SK-N-SH (cell line): Measurements from ENCODE around the gene BLOC1S1. TPM values are rescaled to one million over a fixed set of nuclear protein-coding genes. Genes with fewer than 3 reads are reported as not detected.

ENCODE experiments used
- CTCF ChIA-PET: fragments of 300-600, 350-600 bp; formaldehyde crosslinking; extraction: SDS; loops from one replicate; lab custom pipeline; 2021; lab: Yijun Ruan, JAX
- POLR2A ChIA-PET: fragments of 350-600 bp; sonication (Branson Sonifier 250); formaldehyde crosslinking; extraction: SDS; loops from one replicate; lab custom pipeline; 2020; ENCODE audit warnings: antibody characterized with exemption, inconsistent platforms; lab: Yijun Ruan, JAX
- DNase-seq: peaks from one replicate; pipeline ENCODE4 v3.0.0; 2012
- H2AFZ ChIP-seq: fragments of 200-600 bp; sonication (generic); 2 replicates; pipeline ENCODE4 v1.8.1; 2016; ENCODE audit warnings: antibody characterized with exemption, mild to moderate bottlenecking, low read depth
- H3F3A ChIP-seq: fragments of 200-600 bp; sonication (generic); replicated peaks from 2 replicates; pipeline ENCODE3; 2016; ENCODE audit warnings: antibody characterized with exemption, mild to moderate bottlenecking; ENCODE audit not compliant: insufficient read depth
- H3K27ac ChIP-seq, 2 experiments: fragments of 200-500 bp in 1 of 2; fragments of 200-600 bp in 1 of 2; sonication (Bioruptor generic) in 1 of 2; sonication (generic), shearing (Covaris generic) in 1 of 2; 2 replicates each; pipeline versions ENCODE4 v1.5.1 to v1.6.1; 2014 to 2016; ENCODE audit warnings: low read depth in 2 of 2, inconsistent platforms in 1 of 2, low read length in 1 of 2, mild to moderate bottlenecking in 1 of 2, mixed read lengths in 1 of 2
- H3K27me3 ChIP-seq: fragments of 200-600 bp; sonication (generic), shearing (Covaris generic); 2 replicates; pipeline ENCODE4 v1.6.1; 2016; ENCODE audit warnings: mixed run types; ENCODE audit not compliant: insufficient read depth
- H3K36me3 ChIP-seq, 2 experiments: fragments of 200-500 bp in 1 of 2; fragments of 200-600 bp in 1 of 2; sonication (Bioruptor generic) in 1 of 2; sonication (generic) in 1 of 2; replicated peaks in 1 of 2; 2 replicates each; pipeline versions ENCODE3 to v1.5.1; 2014 to 2016; ENCODE audit warnings: low read length in 1 of 2, mild to moderate bottlenecking in 1 of 2; ENCODE audit not compliant: insufficient read depth in 2 of 2, control insufficient read depth in 1 of 2
- H3K4me1 ChIP-seq, 2 experiments: fragments of 200-500 bp in 1 of 2; fragments of 200-600 bp in 1 of 2; sonication (Bioruptor generic) in 1 of 2; sonication (generic), shearing (Covaris generic) in 1 of 2; 2 replicates each; pipeline versions ENCODE4 v1.5.1 to v1.6.1; 2014 to 2016; ENCODE audit warnings: low read depth in 1 of 2, low read length in 1 of 2, mixed run types in 1 of 2; ENCODE audit not compliant: insufficient read depth in 2 of 2, control insufficient read depth in 1 of 2
- H3K4me2 ChIP-seq: fragments of 200-600 bp; sonication (generic), shearing (Covaris generic); 2 replicates; pipeline ENCODE4 v1.6.1; 2017; ENCODE audit warnings: mixed run types
- H3K4me3 ChIP-seq, 2 experiments: fragments of 200-500 bp in 1 of 2; fragments of 200-600 bp in 1 of 2; sonication (Bioruptor generic) in 1 of 2; sonication (generic), shearing (Covaris generic) in 1 of 2; 2 replicates each; pipeline versions ENCODE4 v1.5.1 to v1.8.1; 2014 to 2016; ENCODE audit warnings: low read depth in 2 of 2, inconsistent platforms in 1 of 2, low read length in 1 of 2, mild to moderate bottlenecking in 1 of 2, mixed read lengths in 1 of 2, moderate library complexity in 1 of 2
- H3K79me2 ChIP-seq: fragments of 200-600 bp; sonication (generic); 2 replicates; pipeline ENCODE4 v1.8.1; 2017; ENCODE audit warnings: mild to moderate bottlenecking; ENCODE audit not compliant: insufficient read depth
- H3K9ac ChIP-seq: fragments of 200-600 bp; sonication (generic); 2 replicates; pipeline ENCODE4 v1.6.1; 2017; ENCODE audit warnings: mixed run types
- H3K9me2 ChIP-seq: fragments of 200-600 bp; sonication (generic); 2 replicates; pipeline ENCODE4 v1.6.1; 2017; ENCODE audit warnings: mixed run types
- H3K9me3 ChIP-seq: fragments of 200-600 bp; sonication (generic); 2 replicates; pipeline ENCODE4 v1.6.1; 2017; ENCODE audit warnings: mixed run types, mild to moderate bottlenecking, moderate library complexity
- H4K20me1 ChIP-seq: fragments of 200-600 bp; sonication (generic); 2 replicates; pipeline ENCODE4 v1.6.1; 2017; ENCODE audit warnings: mild to moderate bottlenecking, mixed run types; ENCODE audit not compliant: insufficient read depth
- EP300 ChIP-seq, 2 experiments: IDR thresholded peaks; 2 replicates each; pipeline versions ENCODE4 v1.4.0 to v1.6.1; 2012; ENCODE audit warnings: borderline replicate concordance in 1 of 2, low read depth in 1 of 2, low read length in 1 of 2
- FOXM1 ChIP-seq: IDR thresholded peaks from 2 replicates; pipeline ENCODE4 v1.4.0; 2012; ENCODE audit warnings: low read depth, mild to moderate bottlenecking
- GABPA ChIP-seq: IDR thresholded peaks from 2 replicates; pipeline ENCODE4 v1.4.0; 2012; ENCODE audit warnings: low read depth, mild to moderate bottlenecking
- JUND ChIP-seq: IDR thresholded peaks from 2 replicates; pipeline ENCODE4 v1.4.0; 2012
- NFIC ChIP-seq: IDR thresholded peaks from 2 replicates; pipeline ENCODE4 v1.4.0; 2012; ENCODE audit warnings: borderline replicate concordance
- NRF1 ChIP-seq: IDR thresholded peaks from 2 replicates; pipeline ENCODE4 v1.6.1; 2012; ENCODE audit warnings: low read depth, mild to moderate bottlenecking, low read length
- POLR2AphosphoS5 ChIP-seq: IDR thresholded peaks from 2 replicates; pipeline ENCODE4 v1.6.1; 2012; ENCODE audit warnings: low read depth, low read length
- RAD21 ChIP-seq: IDR thresholded peaks from 2 replicates; pipeline ENCODE4 v1.6.1; 2012; ENCODE audit warnings: mild to moderate bottlenecking, low read length
- WGBS: methylation state at CpG from one replicate; pipeline ENCODE4 v1.1.6; 2017; ENCODE audit warnings: low lambda C conversion rate; 5-methylcytosine and 5-hydroxymethylcytosine counted together
- polyA plus RNA-seq, 3 experiments: library from polyadenylated mRNA; depleted of rRNA; stranded (reverse); fragments of >200 nt; gene quantifications; 2 replicates each; pipeline ENCODE4 v1.2.3, GENCODE V29; 2012
- TF ChIP-seq, protein P1 (sequence below): fragments of 150-350 bp; IDR thresholded peaks from 2 replicates; pipeline ENCODE4 v1.6.1; 2016; ENCODE audit warnings: mild to moderate bottlenecking, low read depth, low read length
- TF ChIP-seq, protein P2 (sequence below): IDR thresholded peaks from 2 replicates; pipeline ENCODE4 v1.6.1; 2012; ENCODE audit warnings: mild to moderate bottlenecking, low read depth, low read length, moderate library complexity
- TF ChIP-seq, protein P3 (sequence below): IDR thresholded peaks from 2 replicates; pipeline ENCODE4 v1.4.0; 2012; ENCODE audit warnings: low read depth, borderline replicate concordance
- TF ChIP-seq, protein P4 (sequence below): IDR thresholded peaks from 2 replicates; pipeline ENCODE4 v1.4.0; 2012; ENCODE audit warnings: low read depth

BLOC1S1 gene
- polyA plus RNA-seq, 1 of the 3 experiments (the other 2 are of a cell fraction), result 331 TPM

DNA sequence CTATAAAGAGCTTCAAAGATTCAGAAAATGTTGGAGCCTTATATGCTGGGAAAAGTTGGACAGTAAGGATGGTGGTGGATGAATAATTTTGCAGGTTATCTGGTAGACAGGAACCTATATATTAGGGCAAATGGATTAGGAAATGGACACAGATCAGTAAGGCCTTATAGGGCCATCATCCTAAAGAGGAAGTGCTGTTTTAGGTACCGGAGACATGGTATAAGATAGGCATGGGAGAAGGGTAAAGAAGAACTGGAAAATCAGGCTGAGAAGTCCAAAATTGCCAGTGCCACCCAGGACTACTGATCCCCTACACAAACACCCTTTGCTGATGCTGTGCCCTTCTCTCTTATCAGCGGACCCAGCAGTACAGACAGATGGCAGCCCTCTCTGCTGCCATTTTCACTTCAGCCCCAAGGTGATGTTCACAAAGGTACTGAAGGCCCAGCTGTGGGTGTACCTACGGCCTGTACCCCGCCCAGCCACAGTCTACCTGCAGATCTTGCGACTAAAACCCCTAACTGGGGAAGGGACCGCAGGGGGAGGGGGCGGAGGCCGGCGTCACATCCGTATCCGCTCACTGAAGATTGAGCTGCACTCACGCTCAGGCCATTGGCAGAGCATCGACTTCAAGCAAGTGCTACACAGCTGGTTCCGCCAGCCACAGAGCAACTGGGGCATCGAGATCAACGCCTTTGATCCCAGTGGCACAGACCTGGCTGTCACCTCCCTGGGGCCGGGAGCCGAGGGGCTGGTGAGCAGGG is 32.6 kb downstream of the BLOC1S1 start:
- CTCF ChIA-PET, result interaction anchor here (1.1 to 3.9 kb wide), 7 partner anchors 10 to 920 kb away, joined by 3 to 23 read pairs (median 3); no protein-coding TSS in a partner anchor
- no peak overlapping the region for H2AFZ ChIP-seq
- POLR2A ChIA-PET, result interaction anchor here (0.9 kb wide), 1 partner anchor 19 kb away, joined by 3 read pairs; the partner anchor contains the start of gene CD63
- H3K4me1 ChIP-seq, result peaks cover 5 to 23% of the 10 kb centered on the region in 2 experiments; a peak in 3 of 4 replicates
- H3K36me3 ChIP-seq, result peaks cover 18 to 36% of the 10 kb centered on the region in 2 experiments
- H4K20me1 ChIP-seq, result no peaks in the 10 kb centered on the region
- no peak for DNase-seq
- H3K27me3 ChIP-seq, result no peaks in the 10 kb centered on the region
- no peak overlapping the region for H3K9ac ChIP-seq
- H3K27ac ChIP-seq, result no peak overlapping the region
- H3K9me2 ChIP-seq, result no peaks in the 10 kb centered on the region
- 91% methylated on average over 18 of the region's 18 CpGs for WGBS
- TF ChIP-seq, protein P1, sequence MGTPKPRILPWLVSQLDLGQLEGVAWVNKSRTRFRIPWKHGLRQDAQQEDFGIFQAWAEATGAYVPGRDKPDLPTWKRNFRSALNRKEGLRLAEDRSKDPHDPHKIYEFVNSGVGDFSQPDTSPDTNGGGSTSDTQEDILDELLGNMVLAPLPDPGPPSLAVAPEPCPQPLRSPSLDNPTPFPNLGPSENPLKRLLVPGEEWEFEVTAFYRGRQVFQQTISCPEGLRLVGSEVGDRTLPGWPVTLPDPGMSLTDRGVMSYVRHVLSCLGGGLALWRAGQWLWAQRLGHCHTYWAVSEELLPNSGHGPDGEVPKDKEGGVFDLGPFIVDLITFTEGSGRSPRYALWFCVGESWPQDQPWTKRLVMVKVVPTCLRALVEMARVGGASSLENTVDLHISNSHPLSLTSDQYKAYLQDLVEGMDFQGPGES, result no peak
- TF ChIP-seq, protein P2, sequence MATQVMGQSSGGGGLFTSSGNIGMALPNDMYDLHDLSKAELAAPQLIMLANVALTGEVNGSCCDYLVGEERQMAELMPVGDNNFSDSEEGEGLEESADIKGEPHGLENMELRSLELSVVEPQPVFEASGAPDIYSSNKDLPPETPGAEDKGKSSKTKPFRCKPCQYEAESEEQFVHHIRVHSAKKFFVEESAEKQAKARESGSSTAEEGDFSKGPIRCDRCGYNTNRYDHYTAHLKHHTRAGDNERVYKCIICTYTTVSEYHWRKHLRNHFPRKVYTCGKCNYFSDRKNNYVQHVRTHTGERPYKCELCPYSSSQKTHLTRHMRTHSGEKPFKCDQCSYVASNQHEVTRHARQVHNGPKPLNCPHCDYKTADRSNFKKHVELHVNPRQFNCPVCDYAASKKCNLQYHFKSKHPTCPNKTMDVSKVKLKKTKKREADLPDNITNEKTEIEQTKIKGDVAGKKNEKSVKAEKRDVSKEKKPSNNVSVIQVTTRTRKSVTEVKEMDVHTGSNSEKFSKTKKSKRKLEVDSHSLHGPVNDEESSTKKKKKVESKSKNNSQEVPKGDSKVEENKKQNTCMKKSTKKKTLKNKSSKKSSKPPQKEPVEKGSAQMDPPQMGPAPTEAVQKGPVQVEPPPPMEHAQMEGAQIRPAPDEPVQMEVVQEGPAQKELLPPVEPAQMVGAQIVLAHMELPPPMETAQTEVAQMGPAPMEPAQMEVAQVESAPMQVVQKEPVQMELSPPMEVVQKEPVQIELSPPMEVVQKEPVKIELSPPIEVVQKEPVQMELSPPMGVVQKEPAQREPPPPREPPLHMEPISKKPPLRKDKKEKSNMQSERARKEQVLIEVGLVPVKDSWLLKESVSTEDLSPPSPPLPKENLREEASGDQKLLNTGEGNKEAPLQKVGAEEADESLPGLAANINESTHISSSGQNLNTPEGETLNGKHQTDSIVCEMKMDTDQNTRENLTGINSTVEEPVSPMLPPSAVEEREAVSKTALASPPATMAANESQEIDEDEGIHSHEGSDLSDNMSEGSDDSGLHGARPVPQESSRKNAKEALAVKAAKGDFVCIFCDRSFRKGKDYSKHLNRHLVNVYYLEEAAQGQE, result no peak
- TF ChIP-seq NRF1 (no peak), JUND (no peak), FOXM1 (no peak), NFIC (no peak), GABPA (no peak), POLR2AphosphoS5 (no peak), EP300 (IDR thresholded peaks at IDR 0.05; ENCODE audit: borderline replicate concordance in 1 of 2, low read depth in 1 of 2, low read length in 1 of 2) (no peak), RAD21 (no peak)
- TF ChIP-seq, protein P3, sequence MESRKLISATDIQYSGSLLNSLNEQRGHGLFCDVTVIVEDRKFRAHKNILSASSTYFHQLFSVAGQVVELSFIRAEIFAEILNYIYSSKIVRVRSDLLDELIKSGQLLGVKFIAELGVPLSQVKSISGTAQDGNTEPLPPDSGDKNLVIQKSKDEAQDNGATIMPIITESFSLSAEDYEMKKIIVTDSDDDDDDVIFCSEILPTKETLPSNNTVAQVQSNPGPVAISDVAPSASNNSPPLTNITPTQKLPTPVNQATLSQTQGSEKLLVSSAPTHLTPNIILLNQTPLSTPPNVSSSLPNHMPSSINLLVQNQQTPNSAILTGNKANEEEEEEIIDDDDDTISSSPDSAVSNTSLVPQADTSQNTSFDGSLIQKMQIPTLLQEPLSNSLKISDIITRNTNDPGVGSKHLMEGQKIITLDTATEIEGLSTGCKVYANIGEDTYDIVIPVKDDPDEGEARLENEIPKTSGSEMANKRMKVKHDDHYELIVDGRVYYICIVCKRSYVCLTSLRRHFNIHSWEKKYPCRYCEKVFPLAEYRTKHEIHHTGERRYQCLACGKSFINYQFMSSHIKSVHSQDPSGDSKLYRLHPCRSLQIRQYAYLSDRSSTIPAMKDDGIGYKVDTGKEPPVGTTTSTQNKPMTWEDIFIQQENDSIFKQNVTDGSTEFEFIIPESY, result no peak
- TF ChIP-seq, protein P4, sequence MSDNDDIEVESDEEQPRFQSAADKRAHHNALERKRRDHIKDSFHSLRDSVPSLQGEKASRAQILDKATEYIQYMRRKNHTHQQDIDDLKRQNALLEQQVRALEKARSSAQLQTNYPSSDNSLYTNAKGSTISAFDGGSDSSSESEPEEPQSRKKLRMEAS, result no peak
- TF ChIP-seq, all 33 proteins: peak for 0
- Histone ChIP-seq H3K4me2 (no peak overlapping the region), H3F3A (peaks cover 13% of the 10 kb centered on the region), H3K4me3 (no peak overlapping the region), H3K79me2 (no peaks in the 10 kb centered on the region), H3K9me3 (no peaks in the 10 kb centered on the region)
